DND-41 (cell line): ENCODE results near the gene SHISA7.

Experiments used
- EZH2 ChIP-seq: IDR thresholded peaks from 3 replicates; pipeline ENCODE4 v1.6.1; 2012; ENCODE audit warnings: borderline replicate concordance, low read depth, mild to moderate bottlenecking, moderate library complexity, low read length, inconsistent platforms; ENCODE audit not compliant: severe bottlenecking
- TF ChIP-seq, protein P1 (sequence below): IDR thresholded peaks from 2 replicates; pipeline ENCODE4 v1.5.1; 2012; ENCODE audit warnings: borderline replicate concordance, low read length, moderate library complexity, mild to moderate bottlenecking; ENCODE audit not compliant: poor library complexity, severe bottlenecking; ENCODE audit errors: extremely low read depth

DNA sequence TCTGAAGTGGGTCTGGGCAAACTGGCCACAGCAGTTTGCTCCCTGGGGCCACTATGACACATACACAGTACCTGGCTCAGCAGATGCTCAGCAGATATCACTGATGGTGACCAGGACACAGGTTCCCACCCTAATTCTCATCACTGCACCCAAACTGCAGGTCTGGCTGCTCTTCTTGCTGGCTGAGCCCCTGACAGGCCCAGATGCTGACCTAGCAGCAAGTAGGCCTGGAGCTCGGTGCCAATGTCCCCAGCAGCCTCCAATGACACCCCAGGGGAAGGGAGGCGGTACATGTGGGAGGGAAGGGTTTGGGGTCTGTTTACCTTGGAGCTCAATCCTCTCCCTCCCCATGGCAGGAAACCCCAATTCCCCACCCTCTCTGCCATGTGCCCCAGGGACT lies 40.6 kb downstream of the SHISA7 start:
- no peak for TF ChIP-seq EZH2
- TF ChIP-seq, protein P1, sequence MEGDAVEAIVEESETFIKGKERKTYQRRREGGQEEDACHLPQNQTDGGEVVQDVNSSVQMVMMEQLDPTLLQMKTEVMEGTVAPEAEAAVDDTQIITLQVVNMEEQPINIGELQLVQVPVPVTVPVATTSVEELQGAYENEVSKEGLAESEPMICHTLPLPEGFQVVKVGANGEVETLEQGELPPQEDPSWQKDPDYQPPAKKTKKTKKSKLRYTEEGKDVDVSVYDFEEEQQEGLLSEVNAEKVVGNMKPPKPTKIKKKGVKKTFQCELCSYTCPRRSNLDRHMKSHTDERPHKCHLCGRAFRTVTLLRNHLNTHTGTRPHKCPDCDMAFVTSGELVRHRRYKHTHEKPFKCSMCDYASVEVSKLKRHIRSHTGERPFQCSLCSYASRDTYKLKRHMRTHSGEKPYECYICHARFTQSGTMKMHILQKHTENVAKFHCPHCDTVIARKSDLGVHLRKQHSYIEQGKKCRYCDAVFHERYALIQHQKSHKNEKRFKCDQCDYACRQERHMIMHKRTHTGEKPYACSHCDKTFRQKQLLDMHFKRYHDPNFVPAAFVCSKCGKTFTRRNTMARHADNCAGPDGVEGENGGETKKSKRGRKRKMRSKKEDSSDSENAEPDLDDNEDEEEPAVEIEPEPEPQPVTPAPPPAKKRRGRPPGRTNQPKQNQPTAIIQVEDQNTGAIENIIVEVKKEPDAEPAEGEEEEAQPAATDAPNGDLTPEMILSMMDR: no peak
